ENCODE measurements around the gene LRRC32. TPM values are rescaled to one million over a fixed set of nuclear protein-coding genes. Genes with fewer than 3 reads are reported as not detected.

LRRC32 gene
- total RNA-seq, 2 experiments from 2014 or later = 1.8 to 2.4 TPM

DNA sequence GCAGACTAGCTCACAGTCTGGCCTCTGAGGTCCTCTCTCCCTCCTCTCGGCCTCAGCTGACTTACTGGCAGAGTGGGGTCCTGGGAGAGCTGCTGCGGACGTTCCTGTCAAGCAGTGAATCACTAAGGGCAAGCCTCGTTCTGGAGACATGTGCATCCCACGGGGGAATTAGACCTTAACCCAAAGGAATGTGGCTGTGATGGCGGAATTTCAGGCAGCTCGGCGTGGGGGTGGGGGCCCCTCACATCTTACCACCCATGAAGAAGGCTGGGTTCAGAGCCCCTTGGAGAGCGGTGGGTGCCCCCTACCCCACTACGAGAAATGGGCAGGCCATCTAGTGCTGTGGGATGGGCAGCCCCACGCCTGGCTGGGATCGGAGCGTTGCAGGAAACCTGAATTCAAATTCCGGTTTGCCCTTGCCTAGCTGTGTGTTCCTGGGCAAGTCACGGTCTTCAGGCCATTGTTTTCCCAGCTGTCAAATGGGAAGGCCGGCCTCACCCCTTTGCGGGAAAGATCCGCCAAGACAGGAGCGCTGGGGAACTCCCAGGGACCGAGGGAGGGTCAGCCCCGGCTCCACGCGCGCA, 554 bp downstream of the LRRC32 start:
- H3K9me3 ChIP-seq (ENCODE audit: control insufficient read depth in 1 of 2, insufficient read depth in 1 of 2, low read length in 2 of 2) = peaks cover 0 to 5% of the 10 kb centered on the region in 2 experiments
- peaks cover 42% of the 10 kb centered on the region for H3K27me3 Mint-ChIP-seq
- no peaks in the 10 kb centered on the region for H3K9me3 Mint-ChIP-seq
- H3K4me3 Mint-ChIP-seq = peak overlapping the region; percentile 80
- H3K4me1 Mint-ChIP-seq (ENCODE audit: low read depth) = peaks cover 36% of the 10 kb centered on the region
- intact Hi-C loops (cut with DNase I, micrococcal nuclease) = no loop called here
- no peak overlapping the region for H3K27ac Mint-ChIP-seq
- H3K4me1 ChIP-seq (ENCODE audit: insufficient read depth, low read length) = peaks cover 48% of the 10 kb centered on the region
- H3K36me3 ChIP-seq (ENCODE audit: insufficient read depth, low read length) = no peaks in the 10 kb centered on the region
- peaks cover 12 to 16% of the 10 kb centered on the region in 2 experiments for H3K27me3 ChIP-seq (ENCODE audit: control insufficient read depth in 1 of 2, insufficient read depth in 2 of 2, low read length in 2 of 2)
- no peaks in the 10 kb centered on the region for H3K36me3 Mint-ChIP-seq (ENCODE audit: low read depth)
- ChIA-PET CTCF (no interaction called here), POLR2A (no interaction called here)
- DNase-seq (no peak), ATAC-seq (ENCODE audit: poor library complexity) (no peak)
- TF ChIP-seq, protein P1, sequence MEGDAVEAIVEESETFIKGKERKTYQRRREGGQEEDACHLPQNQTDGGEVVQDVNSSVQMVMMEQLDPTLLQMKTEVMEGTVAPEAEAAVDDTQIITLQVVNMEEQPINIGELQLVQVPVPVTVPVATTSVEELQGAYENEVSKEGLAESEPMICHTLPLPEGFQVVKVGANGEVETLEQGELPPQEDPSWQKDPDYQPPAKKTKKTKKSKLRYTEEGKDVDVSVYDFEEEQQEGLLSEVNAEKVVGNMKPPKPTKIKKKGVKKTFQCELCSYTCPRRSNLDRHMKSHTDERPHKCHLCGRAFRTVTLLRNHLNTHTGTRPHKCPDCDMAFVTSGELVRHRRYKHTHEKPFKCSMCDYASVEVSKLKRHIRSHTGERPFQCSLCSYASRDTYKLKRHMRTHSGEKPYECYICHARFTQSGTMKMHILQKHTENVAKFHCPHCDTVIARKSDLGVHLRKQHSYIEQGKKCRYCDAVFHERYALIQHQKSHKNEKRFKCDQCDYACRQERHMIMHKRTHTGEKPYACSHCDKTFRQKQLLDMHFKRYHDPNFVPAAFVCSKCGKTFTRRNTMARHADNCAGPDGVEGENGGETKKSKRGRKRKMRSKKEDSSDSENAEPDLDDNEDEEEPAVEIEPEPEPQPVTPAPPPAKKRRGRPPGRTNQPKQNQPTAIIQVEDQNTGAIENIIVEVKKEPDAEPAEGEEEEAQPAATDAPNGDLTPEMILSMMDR (IDR thresholded peaks at IDR 0.05) = no peak
- H3K4me3 ChIP-seq (ENCODE audit: low read length) = peak overlapping the region; percentile 47
- no peak overlapping the region for H3K27ac ChIP-seq (ENCODE audit: low read depth in 1 of 2, low read length in 2 of 2)

DNA sequence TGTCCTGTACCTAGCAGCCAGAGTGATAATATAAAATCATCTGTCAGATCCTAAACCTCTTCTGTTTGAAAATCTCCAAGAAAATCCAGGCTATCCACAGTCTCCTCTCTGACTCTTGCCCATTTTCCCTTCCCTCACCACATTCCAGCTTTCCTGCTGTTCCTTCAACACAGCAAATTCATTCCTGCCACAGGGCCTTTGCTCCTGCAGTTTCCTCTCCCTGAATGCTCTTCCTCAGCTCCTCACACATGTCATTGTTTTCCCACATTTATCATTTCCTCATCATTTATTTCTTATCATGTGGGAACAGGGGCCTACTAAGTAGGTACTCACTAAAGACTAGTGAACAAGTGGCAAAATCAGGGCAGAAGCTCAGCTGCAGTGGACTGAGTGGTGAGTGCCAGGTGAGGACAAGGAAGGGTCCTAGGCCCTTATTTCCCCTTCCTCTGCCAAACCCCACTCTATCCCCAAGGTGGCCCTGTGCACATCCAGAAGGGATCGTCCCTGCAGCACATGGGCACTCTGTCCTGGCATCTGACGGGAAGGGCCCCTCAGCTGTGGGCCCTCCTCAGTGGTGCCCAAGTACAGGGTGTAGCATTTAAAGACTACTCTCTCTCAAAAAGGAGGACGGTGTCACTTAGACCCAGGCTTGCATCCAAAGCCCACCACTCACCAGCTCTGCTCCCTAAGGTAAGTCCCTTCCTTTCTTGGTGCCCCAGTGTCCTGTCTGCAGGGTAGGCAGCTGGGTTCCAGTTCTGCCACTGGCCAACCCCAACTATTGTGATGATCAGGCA, 2.0 kb downstream of the LRRC32 start:
- Mint-ChIP-seq H3K4me3 (peak overlapping the region; percentile 48), H3K4me1 (ENCODE audit: low read depth) (peaks cover 44% of the 10 kb centered on the region), H3K27me3 (peaks cover 42% of the 10 kb centered on the region), H3K36me3 (ENCODE audit: low read depth) (no peaks in the 10 kb centered on the region), H3K9me3 (no peaks in the 10 kb centered on the region), H3K27ac (no peak overlapping the region)
- ChIA-PET CTCF (no interaction called here), POLR2A (no interaction called here)
- Histone ChIP-seq H3K36me3 (ENCODE audit: insufficient read depth, low read length) (no peaks in the 10 kb centered on the region), H3K4me3 (ENCODE audit: low read length) (peak overlapping the region; percentile 47), H3K27ac (ENCODE audit: low read depth in 1 of 2, low read length in 2 of 2) (no peak overlapping the region), H3K9me3 (ENCODE audit: control insufficient read depth in 1 of 2, insufficient read depth in 1 of 2, low read length in 2 of 2) (peaks cover 0 to 5% of the 10 kb centered on the region in 2 experiments), H3K4me1 (ENCODE audit: insufficient read depth, low read length) (peaks cover 61% of the 10 kb centered on the region), H3K27me3 (ENCODE audit: control insufficient read depth in 1 of 2, insufficient read depth in 2 of 2, low read length in 2 of 2) (peaks cover 12 to 16% of the 10 kb centered on the region in 2 experiments)
- TF ChIP-seq, protein P1 (IDR thresholded peaks at IDR 0.05) = no peak
- no peak for ATAC-seq (ENCODE audit: poor library complexity)
- no peak for DNase-seq
- intact Hi-C loops (cut with DNase I, micrococcal nuclease) = no loop called here

DNA sequence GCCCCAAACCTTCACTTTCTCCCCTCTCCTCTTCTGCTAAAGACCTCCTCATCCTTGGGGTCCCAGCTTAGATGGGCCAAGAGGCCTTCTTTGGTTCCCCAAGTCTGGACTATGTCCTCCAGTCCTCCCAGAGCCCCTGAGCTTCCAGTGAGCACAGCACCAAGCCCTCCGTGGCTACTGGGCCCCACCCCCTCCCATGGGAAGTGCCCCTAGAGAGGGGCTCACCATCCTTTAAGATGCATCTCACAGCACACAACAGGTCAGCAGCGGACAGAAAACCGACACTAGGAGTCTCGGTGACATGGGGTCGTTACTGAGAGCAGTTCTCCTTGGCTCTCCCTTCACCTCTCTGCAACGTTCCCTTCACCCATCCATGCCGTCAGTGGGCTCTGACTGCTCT, 2.7 kb downstream of the LRRC32 start:
- DNase-seq = no peak
- Mint-ChIP-seq H3K4me3 (peak overlapping the region; percentile 46), H3K9me3 (no peaks in the 10 kb centered on the region), H3K27ac (no peak overlapping the region), H3K27me3 (peaks cover 41% of the 10 kb centered on the region), H3K4me1 (ENCODE audit: low read depth) (peaks cover 41% of the 10 kb centered on the region), H3K36me3 (ENCODE audit: low read depth) (no peaks in the 10 kb centered on the region)
- TF ChIP-seq, protein P1 (IDR thresholded peaks at IDR 0.05) = no peak
- Histone ChIP-seq H3K36me3 (ENCODE audit: insufficient read depth, low read length) (no peaks in the 10 kb centered on the region), H3K4me1 (ENCODE audit: insufficient read depth, low read length) (peaks cover 54% of the 10 kb centered on the region), H3K4me3 (ENCODE audit: low read length) (peak overlapping the region; percentile 10), H3K9me3 (ENCODE audit: control insufficient read depth in 1 of 2, insufficient read depth in 1 of 2, low read length in 2 of 2) (peaks cover 0 to 5% of the 10 kb centered on the region in 2 experiments), H3K27ac (ENCODE audit: low read depth in 1 of 2, low read length in 2 of 2) (no peak overlapping the region), H3K27me3 (ENCODE audit: control insufficient read depth in 1 of 2, insufficient read depth in 2 of 2, low read length in 2 of 2) (peaks cover 12 to 16% of the 10 kb centered on the region in 2 experiments)
- ChIA-PET POLR2A (no interaction called here), CTCF (no interaction called here)
- no peak for ATAC-seq (ENCODE audit: poor library complexity)
- intact Hi-C loops (cut with DNase I, micrococcal nuclease) = no loop called here
